Esophagus squamous epithelium (tissue), 5 donors: Measurements from ENCODE around the gene HADHA. TPM values are rescaled to one million over a fixed set of nuclear protein-coding genes. Genes with fewer than 3 reads are reported as not detected.

ENCODE experiments used
- DNase-seq: peaks from one replicate; lab custom pipeline; 2025; lab: John Stamatoyannopoulos, UW
- H3K27ac ChIP-seq, 4 donors: fragments of 200-600 bp; sonication (generic); one replicate each; pipeline ENCODE4 v1.5.1; 2016 to 2019; ENCODE audit warnings: mild to moderate bottlenecking in 1 of 4
- H3K27me3 ChIP-seq, 4 donors: fragments of 200-600 bp; sonication (generic); 1 replicate in 3 of 4; 2 replicates in 1 of 4; pipeline versions ENCODE4 v1.5.1 to v1.6.0; 2017 to 2021; ENCODE audit warnings: antibody characterized with exemption in 1 of 4
- H3K36me3 ChIP-seq, 3 donors: fragments of 200-600 bp; sonication (generic); one replicate each; pipeline ENCODE4 v1.5.1; 2016 to 2019
- H3K4me1 ChIP-seq, 3 donors: fragments of 200-600 bp; sonication (generic); one replicate each; pipeline ENCODE4 v1.5.1; 2017 to 2019
- H3K4me3 ChIP-seq, 4 donors: fragments of 200-600 bp; sonication (generic); 1 replicate in 3 of 4; 2 replicates in 1 of 4; pipeline ENCODE4 v1.5.1; 2016 to 2019; ENCODE audit warnings: mild to moderate bottlenecking in 2 of 4, moderate library complexity in 1 of 4
- H3K9me3 ChIP-seq, 3 donors: fragments of 200-600 bp; sonication (generic); one replicate each; pipeline ENCODE4 v1.5.1; 2016 to 2019
- CTCF ChIP-seq, 6 experiments: fragments of 450-650 bp in 4 of 6; fragments of 200-600 bp in 2 of 6; sonication (generic) in 2 of 6; IDR thresholded peaks; one replicate each; pipeline ENCODE4 v1.5.1; 2016 to 2019; ENCODE audit warnings: antibody characterized with exemption in 6 of 6, mild to moderate bottlenecking in 4 of 6, moderate library complexity in 4 of 6
- POLR2A ChIP-seq, 4 donors: fragments of 450-650 bp; IDR thresholded peaks; one replicate each; pipeline ENCODE4 v1.6.1; 2017; ENCODE audit warnings: antibody characterized with exemption in 4 of 4, mild to moderate bottlenecking in 4 of 4, moderate library complexity in 3 of 4
- WGBS, 2 donors: methylation state at CpG; one replicate each; pipeline ENCODE4 v1.1.5; 2018; 5-methylcytosine and 5-hydroxymethylcytosine counted together
- intact Hi-C: fragments of 100-400 bp; cut with DNase I; formaldehyde crosslinking; loops from one replicate; pipeline ENCODE4 v1.15.0; 2022
- total RNA-seq, 4 donors: library from RNA; depleted of rRNA; stranded (reverse); fragments of >200 nt; gene quantifications; one replicate each; pipeline ENCODE4 v1.1.0, GENCODE V29; 2016
- donor health status: DM: yes; HTN: yes; CAD: no.

The HADHA gene
- total RNA-seq, 4 donors from 2014 or later: 84.7 to 161 (median 116) TPM

- H3K9me3 ChIP-seq: no peaks in the 10 kb centered on the region
- intact Hi-C loops: loop anchor here (10.0 kb wide), 1 partner anchor 186 kb away; no protein-coding TSS in a partner anchor
- peaks cover 0 to 15% (median 0%) of the 10 kb centered on the region in 3 donors for H3K36me3 ChIP-seq
- H3K27me3 ChIP-seq: no peaks in the 10 kb centered on the region
- no peak overlapping the region for H3K4me3 ChIP-seq
- peaks cover 4 to 16% (median 4%) of the 10 kb centered on the region in 3 donors for H3K4me1 ChIP-seq
- no peak for DNase-seq
- H3K27ac ChIP-seq: no peak overlapping the region
- TF ChIP-seq CTCF (IDR thresholded peaks at IDR 0.05) (no peak), POLR2A (IDR thresholded peaks at IDR 0.05) (no peak)
- 91 to 94% methylated on average over 18 of the region's 18 CpGs for WGBS, 2 donors
Measured at GRCh38 chr2:26141145-26141769, 103.2 kb downstream of the HADHA start.

Other genes starting within 250 kb of the HADHA start
- 100 to 1,000 TPM; 214 to 388 (median 335) TPM for gene RAB10, start 210.5 kb downstream of the HADHA start, total RNA-seq
- gene GAREM2, start 71.5 kb downstream of the HADHA start, total RNA-seq: 1 to 10 TPM in 2 of 4 donors, under 1 TPM in 2; 0.19 to 1.5 (median 0.89) TPM
- 100 to 1,000 TPM in 1 of 4 donors, 10 to 100 TPM in 3; 57.6 to 150 (median 85.1) TPM for gene HADHB, start 307 bp upstream of the HADHA start, total RNA-seq
- gene SELENOI, start 101.5 kb upstream of the HADHA start, total RNA-seq: 10 to 100 TPM; 23.1 to 46.6 (median 32.4) TPM
- under 1 TPM in 1 of 4 donors, not detected in 3; 0.41 TPM for gene ADGRF3, start 102.2 kb upstream of the HADHA start, total RNA-seq
- not detected for gene DRC1, start 157.3 kb upstream of the HADHA start, total RNA-seq
- gene OTOF, start 233.5 kb upstream of the HADHA start, total RNA-seq: under 1 TPM in 2 of 4 donors, not detected in 2; under 0.01 to 0.56 TPM